Measurements from ENCODE around the gene IBSP.

The IBSP gene

GRCh38 chr4:87799301-87800113 is at the start of gene IBSP:
TSS of gene IBSP (plus strand) at chr4:87799554. CDS start at chr4:87802362, 2,808 bp downstream.
- intact Hi-C loops (cut with DNase I) = no loop called here
- no peak for DNase-seq

DNA sequence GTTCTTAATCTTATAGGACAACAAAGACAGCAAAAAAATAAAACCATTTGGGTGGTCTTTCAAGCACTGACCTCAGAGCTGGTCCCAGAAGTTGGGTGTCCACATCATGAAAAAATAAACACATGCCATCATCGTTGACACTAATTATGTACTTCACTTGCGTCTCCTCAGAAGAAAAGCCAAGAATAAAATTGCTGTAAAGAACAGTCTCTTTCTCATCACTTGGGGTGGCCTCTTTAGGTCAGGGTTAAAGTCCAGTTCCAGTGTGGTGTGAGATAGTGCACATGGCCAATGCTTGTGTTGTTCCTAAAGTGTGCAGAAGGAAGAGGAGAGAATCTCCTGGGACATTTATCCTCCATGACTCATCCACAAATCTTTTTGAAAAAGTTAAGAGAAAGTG is 49.5 kb upstream of the IBSP start:
- no peak for DNase-seq
- intact Hi-C loops (cut with DNase I) = no loop called here

GRCh38 chr4:87758270-87758669 is 41.1 kb upstream of the IBSP start:
- DNase-seq = no peak
- intact Hi-C loops (cut with DNase I) = no loop called here

DNA sequence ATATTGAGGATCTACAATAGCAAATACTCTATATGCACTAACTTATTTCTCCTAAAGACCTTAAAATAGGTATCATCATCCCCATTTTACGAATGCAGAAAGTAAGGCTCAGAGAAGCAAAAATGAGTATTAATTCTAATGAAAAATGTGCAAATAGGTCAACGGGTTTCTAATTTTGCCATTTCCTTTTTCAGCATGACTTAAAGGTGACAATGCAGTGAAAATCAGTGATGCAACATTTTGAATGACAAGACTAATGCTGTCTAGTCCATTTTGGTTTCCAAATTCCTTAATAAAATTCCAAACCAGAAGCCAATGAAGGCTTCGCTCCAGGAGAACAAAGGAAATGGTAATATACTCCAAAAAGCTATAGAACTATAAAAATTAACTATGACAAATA is 37.0 kb upstream of the IBSP start:
- intact Hi-C loops (cut with DNase I) = no loop called here
- no peak for DNase-seq

DNA sequence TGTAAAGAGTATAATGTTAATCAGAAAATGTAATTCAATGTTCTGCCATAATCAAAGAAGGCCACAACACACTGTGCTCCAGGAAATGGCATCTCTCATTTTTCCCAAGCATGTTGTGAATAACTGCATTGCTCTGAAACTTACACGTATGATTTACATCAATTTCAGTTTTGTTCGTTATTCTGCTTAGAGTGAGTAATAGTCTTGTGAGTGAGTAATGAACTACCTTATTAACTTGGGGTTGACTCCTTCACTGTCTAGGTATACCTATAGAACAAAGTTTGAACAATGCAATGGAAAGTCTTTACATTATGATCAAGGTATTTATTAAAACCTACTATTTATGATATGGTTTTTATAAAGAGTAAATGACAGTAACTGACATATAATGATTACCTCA is 17.8 kb upstream of the IBSP start:
- intact Hi-C loops (cut with DNase I) = no loop called here

DNA sequence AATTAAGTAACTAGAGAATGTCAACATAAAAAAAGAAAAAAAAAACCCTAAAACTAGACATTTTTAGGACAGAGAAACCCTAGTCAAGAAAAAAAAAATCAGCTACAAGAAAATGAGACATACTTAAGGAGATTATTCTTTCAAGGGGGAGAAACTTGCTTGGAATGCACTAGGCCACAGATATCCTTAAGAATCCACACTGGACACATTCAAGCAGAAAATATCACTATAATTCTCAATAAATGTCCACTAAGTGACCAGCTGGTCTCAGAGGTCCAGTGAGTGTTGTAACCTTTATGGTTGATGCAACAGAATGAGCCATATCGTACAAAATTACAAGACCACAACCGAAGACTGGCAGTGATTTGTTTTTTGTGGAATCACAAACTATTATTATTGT is 15.6 kb upstream of the IBSP start:
- intact Hi-C loops (cut with DNase I) = no loop called here

More for the DNA sequence above, 17.8 kb upstream of the IBSP start:
- no peak for DNase-seq

DNA sequence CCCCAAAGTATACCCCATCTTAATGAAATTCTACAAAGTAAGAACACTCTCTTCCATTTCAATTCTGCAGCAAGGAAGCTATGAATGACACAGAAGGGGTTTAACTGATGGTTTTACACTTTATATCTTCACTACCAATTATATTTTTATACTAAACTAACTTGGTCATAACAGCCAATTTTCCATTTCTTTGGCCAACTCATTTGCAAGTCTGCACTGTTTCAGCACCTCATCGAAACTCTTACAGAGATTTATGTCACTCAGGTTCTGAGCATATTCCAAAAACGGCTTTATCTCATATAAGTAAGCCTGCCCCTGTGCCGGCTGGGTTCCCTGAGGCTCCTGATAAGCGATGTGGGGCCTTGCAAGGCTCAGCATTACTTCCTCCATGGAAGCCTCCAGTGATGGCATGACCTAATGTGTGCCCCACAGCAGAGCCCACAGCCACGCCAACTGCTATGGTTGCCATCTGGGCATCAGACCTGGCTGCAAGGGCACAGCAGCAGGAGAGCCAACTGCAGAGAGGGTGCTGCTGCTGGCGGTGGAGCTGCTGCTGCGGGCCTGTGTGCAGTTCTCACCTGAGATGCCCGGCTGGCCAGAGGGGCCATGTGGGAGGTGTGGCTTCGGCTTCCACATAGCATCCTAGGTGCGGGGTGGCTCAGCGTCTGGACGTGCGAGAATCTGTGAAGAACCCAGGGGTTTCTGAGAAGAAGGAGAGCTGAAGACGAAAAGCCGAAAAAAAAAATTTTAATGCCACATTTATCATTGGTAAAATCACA is 13.4 kb upstream of the IBSP start:
- peak in 1 of 42 donors; percentile 11 for DNase-seq
- intact Hi-C loops (cut with DNase I) = no loop called here

More for the DNA sequence above, 15.6 kb upstream of the IBSP start:
- DNase-seq = no peak

- no peak for DNase-seq
- intact Hi-C loops (cut with DNase I) = no loop called here
These were observed 3.5 kb downstream of the IBSP start for GRCh38 chr4:87802858-87803257.

- intact Hi-C loops (cut with DNase I) = no loop called here
- no peak for DNase-seq
These were observed 4.1 kb downstream of the IBSP start for GRCh38 chr4:87803421-87803820.

GRCh38 chr4:87804871-87805270 is 5.5 kb downstream of the IBSP start:
- intact Hi-C loops (cut with DNase I) = no loop called here
- DNase-seq = no peak

- DNase-seq = no peak
- intact Hi-C loops (cut with DNase I) = no loop called here
These were observed 6.6 kb downstream of the IBSP start for GRCh38 chr4:87805971-87806370.

- intact Hi-C loops (cut with DNase I) = no loop called here
- DNase-seq = no peak
These were observed 7.2 kb downstream of the IBSP start for GRCh38 chr4:87806520-87806919.

DNA sequence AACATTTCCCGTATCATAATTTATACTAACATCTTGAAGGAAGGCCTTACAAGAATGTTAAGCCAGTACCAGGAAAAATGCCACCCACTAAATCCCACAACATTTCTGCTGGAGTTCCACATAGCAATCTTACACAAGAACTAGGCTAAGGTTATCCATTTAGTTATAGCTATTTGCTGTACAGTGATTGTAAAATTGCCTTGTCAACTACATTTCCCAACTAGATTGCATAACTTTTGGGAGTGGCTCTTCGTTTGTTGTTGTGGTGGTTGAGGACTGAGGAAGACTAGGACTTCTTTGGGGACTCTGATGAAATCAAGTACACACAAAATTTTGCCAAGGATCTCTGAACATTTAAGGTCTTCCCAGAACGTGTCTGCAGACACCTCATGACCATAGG is 8.0 kb downstream of the IBSP start:
- no peak for DNase-seq
- intact Hi-C loops (cut with DNase I) = no loop called here

- intact Hi-C loops (cut with DNase I) = no loop called here
- no peak for DNase-seq
These were observed 12.6 kb downstream of the IBSP start for GRCh38 chr4:87811977-87812376.

GRCh38 chr4:87819281-87819919 is 20.0 kb downstream of the IBSP start:
- intact Hi-C loops (cut with DNase I) = no loop called here
- no peak for DNase-seq

DNA sequence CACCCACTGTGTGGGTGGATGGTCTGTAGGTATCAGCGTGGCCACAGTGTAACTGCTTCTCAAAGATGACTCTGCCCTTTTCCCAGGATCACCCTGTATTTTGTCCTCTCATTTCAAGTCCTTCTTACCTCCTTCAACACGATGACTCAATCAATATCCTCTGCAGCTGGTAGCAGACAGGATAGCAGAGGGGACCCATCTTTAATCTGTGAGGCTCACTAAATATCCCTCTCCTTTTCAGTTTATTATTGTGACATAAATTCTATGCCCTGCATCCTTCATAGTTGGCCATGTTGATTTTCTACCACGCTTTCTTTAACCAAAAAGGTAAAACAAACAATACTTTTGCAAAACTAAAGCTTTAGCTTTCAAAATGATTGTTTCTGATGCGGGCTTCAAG is 23.8 kb downstream of the IBSP start:
- DNase-seq = no peak
- intact Hi-C loops (cut with DNase I) = no loop called here

DNA sequence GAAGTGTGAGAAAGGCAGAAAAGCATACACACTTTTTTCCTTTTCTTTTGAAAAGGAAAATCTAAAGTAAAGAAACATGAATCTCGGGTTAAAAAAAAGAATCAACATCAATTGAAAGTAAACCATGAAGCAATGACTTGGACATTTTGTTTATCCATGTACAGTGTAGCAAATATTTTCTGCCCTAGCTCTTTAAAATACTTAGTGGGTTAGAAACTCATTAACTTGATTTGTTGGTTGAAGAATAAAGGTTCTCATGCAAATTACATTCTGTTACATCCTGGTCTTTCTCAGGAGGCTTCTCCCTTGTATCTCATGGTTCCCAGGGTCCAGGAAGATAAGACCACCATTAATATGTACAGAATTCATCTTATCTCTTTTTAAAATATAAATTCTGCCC is 24.4 kb downstream of the IBSP start:
- intact Hi-C loops (cut with DNase I) = no loop called here
- no peak for DNase-seq

GRCh38 chr4:87824352-87824751 is 25.0 kb downstream of the IBSP start:
- intact Hi-C loops (cut with DNase I) = no loop called here
- no peak for DNase-seq

GRCh38 chr4:87832669-87833068 is 33.3 kb downstream of the IBSP start, which contains the start of gene MEPE:
TSS of gene MEPE (plus strand) at chr4:87832969. CDS start at chr4:87834715, 1,746 bp downstream.
- intact Hi-C loops (cut with DNase I) = no loop called here

DNA sequence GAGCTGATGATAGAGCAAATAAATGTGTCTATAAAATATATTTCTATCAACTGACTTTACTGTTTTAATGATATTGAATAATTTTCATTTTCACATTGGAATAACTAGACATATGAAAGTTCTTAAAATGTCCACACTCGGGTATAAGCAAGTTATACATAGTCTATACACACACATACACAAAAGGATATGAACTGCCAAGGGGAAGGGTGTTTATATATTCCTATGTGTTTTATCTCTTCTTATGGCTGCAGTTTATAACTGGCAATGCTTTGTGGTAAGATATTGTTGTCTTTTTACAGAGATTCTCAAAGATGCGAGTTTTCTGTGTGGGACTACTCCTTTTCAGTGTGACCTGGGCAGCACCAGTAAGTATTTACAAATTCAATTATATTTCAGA is 35.0 kb downstream of the IBSP start:
- no peak for DNase-seq
- intact Hi-C loops (cut with DNase I) = no loop called here

More at GRCh38 chr4:87832669-87833068, 33.3 kb downstream of the IBSP start, which contains the start of gene MEPE:
- no peak for DNase-seq

Measured in head of caudate nucleus (tissue), 42 donors.